ENCODE results near the gene KAT14. TPM values are rescaled to one million over a fixed set of nuclear protein-coding genes. Genes with fewer than 3 reads are reported as not detected.
A peak's percentile ranks its signal among the peaks of the same experiment; 100 is the strongest.
"Not testable (repeated sequence)": the region's sequence is repeated elsewhere in the genome, so short reads cannot be mapped to it uniquely, and the experiment has no call there.

The KAT14 gene
- polyA plus RNA-seq, 1 donor, result 19.2 TPM

DNA sequence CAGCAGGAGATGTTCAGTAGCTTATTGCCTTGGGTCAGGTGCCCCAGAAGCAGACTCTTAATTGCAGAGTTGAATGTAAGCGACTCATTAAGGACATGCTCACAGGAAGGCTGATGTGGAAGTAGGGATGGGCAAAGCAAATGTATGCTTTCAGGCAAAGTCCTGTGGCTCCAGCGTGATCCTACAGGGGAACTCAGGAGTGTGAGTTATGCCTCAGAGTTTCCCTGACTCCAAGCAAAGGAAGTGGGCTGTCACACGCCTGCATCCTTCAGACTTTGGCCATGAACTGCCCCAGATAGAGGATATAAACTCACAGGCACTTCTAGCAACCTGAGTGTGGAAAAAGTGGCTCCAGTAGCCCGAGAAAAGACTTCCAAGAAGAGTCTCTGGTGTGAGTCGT lies 85.7 kb downstream of the KAT14 start:
- DNase-seq, result no peak

- DNase-seq, result peak; percentile 9
Observed at GRCh38 chr20:18224968-18225568, 87.4 kb downstream of the KAT14 start.

GRCh38 chr20:18225632-18226031 lies 88.0 kb downstream of the KAT14 start:
- DNase-seq, result peak; percentile 22

DNA sequence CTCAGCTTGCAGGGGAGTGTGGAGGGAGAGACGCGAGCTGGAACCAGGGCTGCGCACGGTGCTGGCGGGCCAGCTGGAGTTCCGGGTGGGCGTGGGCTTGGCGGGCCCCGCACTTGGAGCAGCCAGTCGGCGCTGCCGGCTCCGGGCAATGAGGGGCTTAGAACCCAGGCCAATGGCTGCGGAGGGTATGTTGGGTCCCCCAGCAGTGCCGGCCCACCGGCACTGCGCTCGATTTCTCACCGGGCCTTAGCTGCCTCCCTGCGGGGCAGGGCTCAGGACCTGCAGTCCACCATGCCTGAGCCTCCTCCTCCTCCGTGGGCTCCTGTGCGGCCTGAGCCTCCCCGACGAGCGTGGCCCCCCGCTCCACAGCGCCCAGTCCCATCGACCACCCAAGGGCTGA lies 89.1 kb downstream of the KAT14 start:
- not testable (repeated sequence) for DNase-seq

- DNase-seq, result no peak
Observed at GRCh38 chr20:18233408-18233943, 95.8 kb downstream of the KAT14 start.

Other genes starting within 250 kb of the KAT14 start
- gene SNX5, start 169.1 kb upstream of the KAT14 start, polyA plus RNA-seq (ENCODE audit: insufficient read length), result 101 TPM
- 21.0 TPM for gene MGME1, start 168.8 kb upstream of the KAT14 start, polyA plus RNA-seq (ENCODE audit: insufficient read length)
- not detected for gene OVOL2, start 79.9 kb upstream of the KAT14 start, polyA plus RNA-seq (ENCODE audit: insufficient read length)
- gene PET117, start within 50 bp of the KAT14 start, polyA plus RNA-seq (ENCODE audit: insufficient read length), result 10.5 TPM
- gene ZNF133, start 150.7 kb downstream of the KAT14 start, polyA plus RNA-seq (ENCODE audit: insufficient read length), result 15.8 TPM